SU-DHL-6 (cell line): ENCODE results near the gene SRXN1.
"Not testable (repeated sequence)": the region's sequence is repeated elsewhere in the genome, so short reads cannot be mapped to it uniquely, and the experiment has no call there.

Source experiments
- H2AFZ ChIP-seq: fragments of 200-600 bp; sonication (generic); 2 replicates; pipeline ENCODE4 v1.6.1; 2014; ENCODE audit warnings: low read depth, mild to moderate bottlenecking, moderate library complexity, mixed read lengths, antibody characterized with exemption, low read length; ENCODE audit not compliant: severe bottlenecking
- H3F3A ChIP-seq: fragments of 200-600 bp; shearing (Covaris generic); 2 replicates; pipeline ENCODE4 v1.6.0; 2016; ENCODE audit warnings: antibody characterized with exemption, mild to moderate bottlenecking; ENCODE audit not compliant: insufficient read depth
- H3K27ac ChIP-seq: fragments of 200-600 bp; sonication (generic); 2 replicates; pipeline ENCODE4 v1.5.1; 2016; ENCODE audit warnings: low read depth, mild to moderate bottlenecking, low read length, moderate library complexity, mixed read lengths
- H3K27me3 ChIP-seq: fragments of 200-600 bp; sonication (generic), shearing (Covaris generic); 2 replicates; pipeline ENCODE4 v1.6.0; 2014; ENCODE audit warnings: mild to moderate bottlenecking, low read length
- H3K36me3 ChIP-seq: fragments of 200-600 bp; sonication (generic); 2 replicates; pipeline ENCODE4 v1.6.1; 2014; ENCODE audit warnings: mild to moderate bottlenecking, low read length, mixed read lengths
- H3K4me2 ChIP-seq: fragments of 300-600, 200-600 bp; shearing (Covaris generic), sonication (generic); 2 replicates; pipeline ENCODE4 v1.6.0; 2014; ENCODE audit warnings: low read length, low read depth, mild to moderate bottlenecking; ENCODE audit not compliant: poor library complexity, severe bottlenecking
- H3K4me3 ChIP-seq: fragments of 200-600 bp; sonication (generic); 2 replicates; pipeline ENCODE4 v1.5.1; 2014; ENCODE audit warnings: antibody characterized with exemption, low read length, mild to moderate bottlenecking, mixed read lengths; ENCODE audit not compliant: insufficient read depth, poor library complexity, severe bottlenecking
- H3K79me2 ChIP-seq: fragments of 200-600 bp; sonication (generic); 2 replicates; pipeline ENCODE4 v1.6.1; 2014; ENCODE audit warnings: mild to moderate bottlenecking, low read length, moderate library complexity; ENCODE audit not compliant: insufficient read depth
- H3K9ac ChIP-seq: fragments of 200-600 bp; sonication (generic); 2 replicates; pipeline ENCODE4 v1.7.0; 2014; ENCODE audit warnings: mild to moderate bottlenecking, low read length
- H3K9me2 ChIP-seq: fragments of 200-600 bp; sonication (generic); replicated peaks from 2 replicates; pipeline ENCODE4 v1.6.1; 2014; ENCODE audit warnings: low read length; ENCODE audit not compliant: insufficient read depth
- H3K9me3 ChIP-seq: fragments of 200-600 bp; sonication (generic); 2 replicates; pipeline ENCODE4 v1.6.1; 2014; ENCODE audit warnings: low read length, mixed read lengths; ENCODE audit not compliant: insufficient read depth
- H4K20me1 ChIP-seq: fragments of 200-600 bp; sonication (generic); 2 replicates; pipeline ENCODE4 v1.6.1; 2014; ENCODE audit warnings: low read depth, mild to moderate bottlenecking, antibody characterized with exemption, low read length, moderate library complexity, mixed read lengths
- EZH2phosphoT487 ChIP-seq: fragments of 200-600 bp; sonication (generic), shearing (Covaris generic); conservative IDR thresholded peaks from 2 replicates; pipeline ENCODE4 v1.6.1; 2018; ENCODE audit warnings: mild to moderate bottlenecking, antibody characterized with exemption, low read length, moderate library complexity, mixed read lengths
- TF ChIP-seq, protein P1 (sequence below): fragments of 200-600 bp; sonication (generic); IDR thresholded peaks from one replicate; pipeline ENCODE4 v1.5.1; 2017; ENCODE audit warnings: antibody characterized with exemption, mild to moderate bottlenecking, low read length, moderate library complexity; ENCODE audit not compliant: insufficient read depth, poor library complexity, severe bottlenecking

The SRXN1 gene

DNA sequence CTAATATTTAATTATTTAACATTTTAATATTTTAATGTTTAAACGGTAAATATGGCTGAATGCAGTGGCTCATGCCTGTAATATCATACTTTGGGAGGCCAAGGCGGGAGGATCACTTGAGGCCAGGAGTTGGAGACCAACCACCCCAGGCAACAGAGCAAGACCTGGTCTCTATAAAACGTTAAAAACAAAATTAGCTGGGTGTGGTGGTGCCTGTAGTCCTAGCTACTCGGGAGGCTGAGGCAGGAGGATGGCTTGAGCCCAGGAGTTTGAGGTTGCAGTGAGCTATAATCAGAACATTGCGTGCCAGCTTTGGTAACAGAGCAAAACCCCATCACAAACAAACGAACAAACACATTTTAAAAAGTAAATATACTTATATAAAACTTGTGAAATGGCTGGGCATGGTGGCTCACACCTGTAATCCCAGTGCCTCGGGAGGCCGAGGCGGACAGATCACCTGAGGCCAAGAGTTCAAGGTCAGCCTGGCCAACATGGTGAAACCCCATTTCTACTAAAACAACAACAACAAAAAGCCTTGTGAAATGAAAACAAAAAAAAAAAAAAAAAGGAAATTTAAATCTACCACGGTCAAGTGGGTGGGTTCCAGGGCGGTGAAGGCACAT lies 8.2 kb downstream of the SRXN1 start:
- no peak overlapping the region for H3K9ac ChIP-seq
- no peak overlapping the region for H2AFZ ChIP-seq
- H3K9me2 ChIP-seq, result no peaks in the 10 kb centered on the region
- H3K79me2 ChIP-seq, result no peaks in the 10 kb centered on the region
- no peaks in the 10 kb centered on the region for H3K36me3 ChIP-seq
- H3K27me3 ChIP-seq, result no peaks in the 10 kb centered on the region
- no peak overlapping the region for H3K27ac ChIP-seq
- H3K4me2 ChIP-seq, result no peak overlapping the region
- no peaks in the 10 kb centered on the region for H3F3A ChIP-seq
- no peaks in the 10 kb centered on the region for H4K20me1 ChIP-seq
- H3K9me3 ChIP-seq, result no peaks in the 10 kb centered on the region
- TF ChIP-seq, protein P1, sequence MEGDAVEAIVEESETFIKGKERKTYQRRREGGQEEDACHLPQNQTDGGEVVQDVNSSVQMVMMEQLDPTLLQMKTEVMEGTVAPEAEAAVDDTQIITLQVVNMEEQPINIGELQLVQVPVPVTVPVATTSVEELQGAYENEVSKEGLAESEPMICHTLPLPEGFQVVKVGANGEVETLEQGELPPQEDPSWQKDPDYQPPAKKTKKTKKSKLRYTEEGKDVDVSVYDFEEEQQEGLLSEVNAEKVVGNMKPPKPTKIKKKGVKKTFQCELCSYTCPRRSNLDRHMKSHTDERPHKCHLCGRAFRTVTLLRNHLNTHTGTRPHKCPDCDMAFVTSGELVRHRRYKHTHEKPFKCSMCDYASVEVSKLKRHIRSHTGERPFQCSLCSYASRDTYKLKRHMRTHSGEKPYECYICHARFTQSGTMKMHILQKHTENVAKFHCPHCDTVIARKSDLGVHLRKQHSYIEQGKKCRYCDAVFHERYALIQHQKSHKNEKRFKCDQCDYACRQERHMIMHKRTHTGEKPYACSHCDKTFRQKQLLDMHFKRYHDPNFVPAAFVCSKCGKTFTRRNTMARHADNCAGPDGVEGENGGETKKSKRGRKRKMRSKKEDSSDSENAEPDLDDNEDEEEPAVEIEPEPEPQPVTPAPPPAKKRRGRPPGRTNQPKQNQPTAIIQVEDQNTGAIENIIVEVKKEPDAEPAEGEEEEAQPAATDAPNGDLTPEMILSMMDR, result no peak
- TF ChIP-seq EZH2phosphoT487, result no peak
- no peak overlapping the region for H3K4me3 ChIP-seq

DNA sequence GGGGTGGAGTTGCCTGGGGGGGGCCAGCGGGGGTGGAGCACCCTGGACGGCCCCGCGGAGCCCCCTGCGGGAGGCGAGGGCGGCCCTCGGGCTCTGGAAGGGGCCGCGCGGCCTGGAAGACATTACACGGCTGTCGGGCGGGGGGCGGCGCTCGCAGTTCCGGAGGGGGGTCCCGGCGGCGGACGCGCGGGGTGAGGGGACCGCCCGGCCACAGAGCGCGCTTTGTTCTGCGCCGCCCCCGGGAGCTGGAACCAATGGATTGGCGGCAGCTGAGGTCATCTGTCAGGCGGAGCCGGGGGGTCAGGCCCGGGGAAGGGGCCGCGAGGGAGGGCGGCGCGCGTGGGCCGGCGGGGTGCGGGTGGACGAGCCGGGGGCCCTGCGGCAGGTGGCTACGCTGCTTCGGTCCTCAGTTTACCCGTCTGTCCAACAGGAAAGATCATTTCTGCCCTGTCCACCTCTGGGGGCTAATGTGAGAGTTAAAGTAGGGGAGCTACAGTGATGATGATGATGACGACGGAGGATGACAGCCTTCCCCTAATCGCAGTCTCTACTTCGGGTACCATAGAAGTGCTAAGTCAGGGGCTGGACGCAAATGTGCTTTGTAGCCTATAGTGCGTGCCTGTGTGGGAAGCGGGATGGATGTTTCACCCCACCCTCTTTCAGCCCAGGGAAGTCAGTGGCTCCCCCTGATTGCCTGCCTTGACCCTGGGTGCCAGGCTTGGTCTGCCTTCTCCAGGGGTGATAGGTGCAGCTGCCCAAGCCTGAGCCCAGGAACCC lies 10.4 kb downstream of the SRXN1 start:
- H3K36me3 ChIP-seq, result no peaks in the 10 kb centered on the region
- no peaks in the 10 kb centered on the region for H3F3A ChIP-seq
- TF ChIP-seq EZH2phosphoT487, result no peak
- TF ChIP-seq, protein P1, result no peak
- H3K4me2 ChIP-seq, result no peak overlapping the region
- no peaks in the 10 kb centered on the region for H3K27me3 ChIP-seq
- no peaks in the 10 kb centered on the region for H4K20me1 ChIP-seq
- no peak overlapping the region for H3K27ac ChIP-seq
- no peaks in the 10 kb centered on the region for H3K9me3 ChIP-seq
- H3K9ac ChIP-seq, result no peak overlapping the region
- H3K79me2 ChIP-seq, result no peaks in the 10 kb centered on the region
- no peak overlapping the region for H3K4me3 ChIP-seq
- H3K9me2 ChIP-seq, result no peaks in the 10 kb centered on the region
- H2AFZ ChIP-seq, result no peak overlapping the region

DNA sequence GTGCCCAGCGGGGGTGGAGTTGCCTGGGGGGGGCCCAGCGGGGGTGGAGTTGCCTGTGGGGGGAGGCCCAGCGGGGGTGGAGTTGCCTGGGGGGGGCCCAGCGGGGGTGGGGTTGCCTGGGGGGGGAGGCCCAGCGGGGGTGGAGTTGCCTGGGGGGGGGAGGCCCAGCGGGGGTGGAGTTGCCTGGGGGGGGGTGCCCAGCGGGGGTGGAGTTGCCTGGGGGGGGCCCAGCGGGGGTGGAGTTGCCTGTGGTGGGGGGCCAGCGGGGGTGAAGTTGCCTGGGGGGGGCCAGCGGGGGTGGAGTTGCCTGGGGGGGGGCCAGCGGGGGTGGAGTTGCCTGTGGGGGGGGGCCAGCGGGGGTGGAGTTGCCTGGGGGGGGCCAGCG lies 11.0 kb downstream of the SRXN1 start:
- not testable (repeated sequence) for H3K27ac ChIP-seq, H4K20me1 ChIP-seq, H3K4me3 ChIP-seq, H2AFZ ChIP-seq, H3F3A ChIP-seq, H3K36me3 ChIP-seq, H3K9me2 ChIP-seq, H3K9ac ChIP-seq, H3K27me3 ChIP-seq, H3K4me2 ChIP-seq, H3K79me2 ChIP-seq, H3K9me3 ChIP-seq

DNA sequence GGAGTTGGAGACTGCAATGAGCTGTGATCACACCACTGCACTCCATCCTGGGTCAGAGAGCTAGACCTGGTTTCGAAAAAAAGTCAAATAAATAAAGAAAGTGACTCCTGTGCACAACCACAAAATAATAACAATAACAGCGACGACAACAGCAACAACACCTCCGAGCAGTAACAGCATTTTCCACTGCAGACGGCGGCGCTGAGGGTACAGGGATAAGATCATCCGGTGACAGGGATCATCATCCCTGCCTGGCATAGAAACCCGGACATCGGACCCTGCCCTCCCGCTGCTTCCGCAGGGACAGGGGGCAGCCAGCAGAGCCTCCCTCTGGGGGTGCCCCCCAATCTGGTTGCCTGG lies 11.5 kb downstream of the SRXN1 start:
- no peak overlapping the region for H3K4me2 ChIP-seq
- H3K9me2 ChIP-seq, result no peaks in the 10 kb centered on the region
- H4K20me1 ChIP-seq, result no peaks in the 10 kb centered on the region; the same call in 1 of the 2 replicates
- no peak overlapping the region for H3K9ac ChIP-seq
- no peak overlapping the region for H3K27ac ChIP-seq
- no peaks in the 10 kb centered on the region for H3K36me3 ChIP-seq
- no peaks in the 10 kb centered on the region for H3K27me3 ChIP-seq
- no peak overlapping the region for H3K4me3 ChIP-seq
- TF ChIP-seq EZH2phosphoT487, result no peak
- TF ChIP-seq, protein P1, result no peak
- H2AFZ ChIP-seq, result no peak overlapping the region
- no peaks in the 10 kb centered on the region for H3K9me3 ChIP-seq
- H3K79me2 ChIP-seq, result no peaks in the 10 kb centered on the region
- no peaks in the 10 kb centered on the region for H3F3A ChIP-seq
